ENCODE results near the gene PPP2CA. TPM values are rescaled to one million over a fixed set of nuclear protein-coding genes. Genes with fewer than 3 reads are reported as not detected.

Gene PPP2CA
- total RNA-seq, 1 donor from 2014 or later, result 146 TPM

- no peaks in the 10 kb centered on the region for H3K9me3 Mint-ChIP-seq (ENCODE audit: unreplicated experiment)
- H3K4me1 Mint-ChIP-seq (ENCODE audit: unreplicated experiment), result peaks cover 8% of the 10 kb centered on the region
- peaks cover 14% of the 10 kb centered on the region for H3K36me3 Mint-ChIP-seq (ENCODE audit: low read depth, unreplicated experiment)
- peak overlapping the region; percentile 94 for H3K27ac Mint-ChIP-seq (ENCODE audit: unreplicated experiment)
- peaks cover 5% of the 10 kb centered on the region for H3K27me3 Mint-ChIP-seq (ENCODE audit: unreplicated experiment)
- no peak for TF ChIP-seq CTCF (IDR thresholded peaks at IDR 0.05; ENCODE audit: unreplicated experiment)
- peak overlapping the region; percentile 99 for H3K4me3 Mint-ChIP-seq (ENCODE audit: unreplicated experiment)
- no peak for DNase-seq (ENCODE audit: low spot score)
Measured at GRCh38 chr5:134175921-134176510, 49.9 kb downstream of the PPP2CA start.

- H3K4me1 Mint-ChIP-seq (ENCODE audit: unreplicated experiment), result peaks cover 8% of the 10 kb centered on the region
- peak overlapping the region; percentile 64 for H3K27ac Mint-ChIP-seq (ENCODE audit: unreplicated experiment)
- peaks cover 22% of the 10 kb centered on the region for H3K36me3 Mint-ChIP-seq (ENCODE audit: low read depth, unreplicated experiment)
- no peaks in the 10 kb centered on the region for H3K9me3 Mint-ChIP-seq (ENCODE audit: unreplicated experiment)
- no peak for DNase-seq (ENCODE audit: low spot score)
- H3K27me3 Mint-ChIP-seq (ENCODE audit: unreplicated experiment), result peaks cover 5% of the 10 kb centered on the region
- H3K4me3 Mint-ChIP-seq (ENCODE audit: unreplicated experiment), result peak overlapping the region; percentile 99
- no peak for TF ChIP-seq CTCF (IDR thresholded peaks at IDR 0.05; ENCODE audit: unreplicated experiment)
Measured at GRCh38 chr5:134174841-134175839, 50.7 kb downstream of the PPP2CA start.

GRCh38 chr5:134171972-134172371, 53.9 kb downstream of the PPP2CA start:
- Mint-ChIP-seq H3K36me3 (ENCODE audit: low read depth, unreplicated experiment) (peaks cover 35% of the 10 kb centered on the region), H3K4me1 (ENCODE audit: unreplicated experiment) (peaks cover 8% of the 10 kb centered on the region), H3K4me3 (ENCODE audit: unreplicated experiment) (peak overlapping the region; percentile 17), H3K9me3 (ENCODE audit: unreplicated experiment) (no peaks in the 10 kb centered on the region), H3K27ac (ENCODE audit: unreplicated experiment) (no peak overlapping the region), H3K27me3 (ENCODE audit: unreplicated experiment) (peaks cover 5% of the 10 kb centered on the region)
- TF ChIP-seq CTCF (IDR thresholded peaks at IDR 0.05; ENCODE audit: unreplicated experiment), result no peak
- DNase-seq (ENCODE audit: low spot score), result no peak

GRCh38 chr5:134162592-134162991, 63.3 kb downstream of the PPP2CA start:
- H3K36me3 Mint-ChIP-seq (ENCODE audit: low read depth, unreplicated experiment), result peaks cover 51% of the 10 kb centered on the region
- H3K9me3 Mint-ChIP-seq (ENCODE audit: unreplicated experiment), result no peaks in the 10 kb centered on the region
- no peak overlapping the region for H3K27ac Mint-ChIP-seq (ENCODE audit: unreplicated experiment)
- H3K27me3 Mint-ChIP-seq (ENCODE audit: unreplicated experiment), result no peaks in the 10 kb centered on the region
- H3K4me3 Mint-ChIP-seq (ENCODE audit: unreplicated experiment), result no peak overlapping the region
- no peak for TF ChIP-seq CTCF (IDR thresholded peaks at IDR 0.05; ENCODE audit: unreplicated experiment)
- DNase-seq (ENCODE audit: low spot score), result no peak
- H3K4me1 Mint-ChIP-seq (ENCODE audit: unreplicated experiment), result no peaks in the 10 kb centered on the region
